SK-N-SH treated with all-trans-retinoic acid at 6 μM for 48 hours (cell line): ENCODE results near the gene TSTD1.

Experiments used
- ATAC-seq: fragments of 200-7000 bp; cut with Tn5 transposase; 3 replicates; pipeline ENCODE4 v1.9.1; 2020; ENCODE audit warnings: mild to moderate bottlenecking, moderate library complexity
- ARNTL ChIP-seq: fragments of 450-650 bp; formaldehyde crosslinking; IDR thresholded peaks from 2 replicates; pipeline ENCODE4 v1.5.0; 2020; ENCODE audit warnings: low read depth, mild to moderate bottlenecking, moderate library complexity, borderline replicate concordance
- BACH2 ChIP-seq: fragments of 250-450 bp; sonication (Bioruptor Pico); IDR thresholded peaks from 2 replicates; pipeline ENCODE4 v1.9.0; 2021; ENCODE audit warnings: mild to moderate bottlenecking, borderline replicate concordance
- ESRRG ChIP-seq: fragments of 250-450 bp; sonication (Bioruptor Pico); IDR thresholded peaks from 2 replicates; pipeline ENCODE4 v1.6.1; 2021; ENCODE audit warnings: mild to moderate bottlenecking
- PATZ1 ChIP-seq: fragments of 250-450 bp; sonication (Bioruptor Pico); IDR thresholded peaks from 2 replicates; pipeline ENCODE4 v1.8.0; 2020; ENCODE audit warnings: mild to moderate bottlenecking, moderate library complexity, borderline replicate concordance
- PPARA ChIP-seq: fragments of 250-450 bp; sonication (Bioruptor Pico); IDR thresholded peaks from 2 replicates; pipeline ENCODE4 v1.5.0; 2020; ENCODE audit warnings: mild to moderate bottlenecking, borderline replicate concordance
- RARB ChIP-seq: fragments of 250-450 bp; sonication (Bioruptor Pico); IDR thresholded peaks from 2 replicates; pipeline ENCODE4 v1.8.0; 2021; ENCODE audit warnings: mild to moderate bottlenecking, moderate library complexity
- SNAI2 ChIP-seq: fragments of 250-450 bp; sonication (Bioruptor Pico); IDR thresholded peaks from 2 replicates; pipeline ENCODE4 v1.5.0; 2020; ENCODE audit warnings: mild to moderate bottlenecking, moderate library complexity
- TCF4 ChIP-seq: fragments of 250-450 bp; sonication (Bioruptor Pico); IDR thresholded peaks from 2 replicates; pipeline ENCODE4 v1.8.0; 2021; ENCODE audit warnings: mild to moderate bottlenecking, moderate library complexity, borderline replicate concordance
- TOX ChIP-seq: fragments of 250-450 bp; sonication (Bioruptor Pico); IDR thresholded peaks from 2 replicates; pipeline ENCODE4 v1.8.0; 2021; ENCODE audit warnings: mild to moderate bottlenecking, moderate library complexity, borderline replicate concordance
- TSHZ2 ChIP-seq: fragments of 250-450 bp; sonication (Bioruptor Pico); IDR thresholded peaks from 2 replicates; pipeline ENCODE4 v1.5.0; 2020; ENCODE audit warnings: mild to moderate bottlenecking, moderate library complexity
- ZC3H10 ChIP-seq: fragments of 250-450 bp; sonication (Bioruptor Pico); IDR thresholded peaks from 2 replicates; pipeline ENCODE4 v1.5.1; 2021; ENCODE audit warnings: mild to moderate bottlenecking, moderate library complexity
- ZFP30 ChIP-seq: fragments of 450-650 bp; formaldehyde crosslinking; IDR thresholded peaks from 2 replicates; pipeline ENCODE4 v1.5.0; 2022; ENCODE audit warnings: mild to moderate bottlenecking, moderate library complexity
- ZNF565 ChIP-seq: fragments of 450-650 bp; formaldehyde crosslinking; conservative IDR thresholded peaks from 2 replicates; pipeline ENCODE4 v1.5.0; 2020; ENCODE audit warnings: low read depth, mild to moderate bottlenecking, moderate library complexity
- ZNF70 ChIP-seq: fragments of 450-650 bp; formaldehyde crosslinking; IDR thresholded peaks from 2 replicates; pipeline ENCODE4 v1.5.0; 2020; ENCODE audit warnings: mild to moderate bottlenecking, moderate library complexity
- TF ChIP-seq, protein P1 (sequence below): fragments of 250-450 bp; sonication (Bioruptor Pico); IDR thresholded peaks from 2 replicates; pipeline ENCODE4 v1.5.1; 2020; ENCODE audit warnings: low read depth, mild to moderate bottlenecking, moderate library complexity
- TF ChIP-seq, protein P2 (sequence below): fragments of 250-450 bp; sonication (Bioruptor Pico); IDR thresholded peaks from 2 replicates; pipeline ENCODE4 v1.8.0; 2021; ENCODE audit warnings: low read depth, mild to moderate bottlenecking, moderate library complexity, borderline replicate concordance
- TF ChIP-seq, protein P3 (sequence below): fragments of 250-450 bp; sonication (Bioruptor Pico); IDR thresholded peaks from 2 replicates; pipeline ENCODE4 v1.5.1; 2021; ENCODE audit warnings: mild to moderate bottlenecking, moderate library complexity

The TSTD1 gene

DNA sequence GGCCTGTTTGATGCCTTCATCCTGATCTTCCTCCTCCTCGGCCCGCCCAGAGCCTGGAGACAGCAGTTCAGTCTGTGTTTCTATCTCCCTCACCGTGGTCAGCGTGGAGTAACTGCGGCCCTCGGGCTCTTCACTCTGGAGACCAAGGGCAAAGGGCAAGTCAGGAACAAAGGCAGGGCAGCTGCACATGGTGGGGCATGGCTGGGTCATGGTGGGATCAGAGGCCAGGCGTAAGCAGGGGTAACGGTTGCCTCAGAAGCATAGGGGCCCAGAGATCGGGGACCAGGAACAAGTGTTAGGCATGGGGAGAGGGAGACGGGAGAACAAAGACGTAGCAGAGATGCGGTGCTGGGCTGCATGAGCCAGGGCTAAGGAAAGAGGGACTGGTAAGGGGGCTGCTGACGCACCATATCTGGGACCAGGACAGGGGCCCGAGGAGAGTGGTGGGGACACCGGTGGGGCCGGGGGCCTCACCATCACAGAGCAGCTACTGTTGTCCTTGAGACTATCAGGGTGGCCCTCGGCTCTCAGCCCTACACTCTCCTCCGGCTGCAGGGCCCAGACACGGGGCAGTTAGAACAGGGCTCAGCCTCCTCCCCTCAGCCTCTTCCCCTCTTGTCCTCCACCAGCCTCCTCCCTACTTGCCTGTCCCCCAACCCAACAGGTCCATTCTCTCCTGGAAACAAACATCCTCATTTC lies 34.1 kb upstream of the TSTD1 start:
- no peak for ATAC-seq
- TF ChIP-seq ZFP30 (CRISPR knock-in tag) (no peak), TSHZ2 (CRISPR knock-in tag) (no peak), TCF4 (CRISPR knock-in tag) (no peak), PPARA (no peak), PATZ1 (CRISPR knock-in tag) (no peak), ZNF565 (CRISPR knock-in tag) (no peak), TOX (CRISPR knock-in tag) (no peak), SNAI2 (CRISPR knock-in tag) (no peak), ZC3H10 (CRISPR knock-in tag) (no peak)
- TF ChIP-seq, protein P1, sequence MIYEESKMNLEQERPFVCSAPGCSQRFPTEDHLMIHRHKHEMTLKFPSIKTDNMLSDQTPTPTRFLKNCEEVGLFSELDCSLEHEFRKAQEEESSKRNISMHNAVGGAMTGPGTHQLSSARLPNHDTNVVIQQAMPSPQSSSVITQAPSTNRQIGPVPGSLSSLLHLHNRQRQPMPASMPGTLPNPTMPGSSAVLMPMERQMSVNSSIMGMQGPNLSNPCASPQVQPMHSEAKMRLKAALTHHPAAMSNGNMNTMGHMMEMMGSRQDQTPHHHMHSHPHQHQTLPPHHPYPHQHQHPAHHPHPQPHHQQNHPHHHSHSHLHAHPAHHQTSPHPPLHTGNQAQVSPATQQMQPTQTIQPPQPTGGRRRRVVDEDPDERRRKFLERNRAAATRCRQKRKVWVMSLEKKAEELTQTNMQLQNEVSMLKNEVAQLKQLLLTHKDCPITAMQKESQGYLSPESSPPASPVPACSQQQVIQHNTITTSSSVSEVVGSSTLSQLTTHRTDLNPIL (CRISPR knock-in tag) = no peak
- TF ChIP-seq, protein P2, sequence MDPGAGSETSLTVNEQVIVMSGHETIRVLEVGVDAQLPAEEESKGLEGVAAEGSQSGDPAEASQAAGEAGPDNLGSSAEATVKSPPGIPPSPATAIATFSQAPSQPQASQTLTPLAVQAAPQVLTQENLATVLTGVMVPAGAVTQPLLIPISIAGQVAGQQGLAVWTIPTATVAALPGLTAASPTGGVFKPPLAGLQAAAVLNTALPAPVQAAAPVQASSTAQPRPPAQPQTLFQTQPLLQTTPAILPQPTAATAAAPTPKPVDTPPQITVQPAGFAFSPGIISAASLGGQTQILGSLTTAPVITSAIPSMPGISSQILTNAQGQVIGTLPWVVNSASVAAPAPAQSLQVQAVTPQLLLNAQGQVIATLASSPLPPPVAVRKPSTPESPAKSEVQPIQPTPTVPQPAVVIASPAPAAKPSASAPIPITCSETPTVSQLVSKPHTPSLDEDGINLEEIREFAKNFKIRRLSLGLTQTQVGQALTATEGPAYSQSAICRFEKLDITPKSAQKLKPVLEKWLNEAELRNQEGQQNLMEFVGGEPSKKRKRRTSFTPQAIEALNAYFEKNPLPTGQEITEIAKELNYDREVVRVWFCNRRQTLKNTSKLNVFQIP (CRISPR knock-in tag) = no peak
- TF ChIP-seq, protein P3, sequence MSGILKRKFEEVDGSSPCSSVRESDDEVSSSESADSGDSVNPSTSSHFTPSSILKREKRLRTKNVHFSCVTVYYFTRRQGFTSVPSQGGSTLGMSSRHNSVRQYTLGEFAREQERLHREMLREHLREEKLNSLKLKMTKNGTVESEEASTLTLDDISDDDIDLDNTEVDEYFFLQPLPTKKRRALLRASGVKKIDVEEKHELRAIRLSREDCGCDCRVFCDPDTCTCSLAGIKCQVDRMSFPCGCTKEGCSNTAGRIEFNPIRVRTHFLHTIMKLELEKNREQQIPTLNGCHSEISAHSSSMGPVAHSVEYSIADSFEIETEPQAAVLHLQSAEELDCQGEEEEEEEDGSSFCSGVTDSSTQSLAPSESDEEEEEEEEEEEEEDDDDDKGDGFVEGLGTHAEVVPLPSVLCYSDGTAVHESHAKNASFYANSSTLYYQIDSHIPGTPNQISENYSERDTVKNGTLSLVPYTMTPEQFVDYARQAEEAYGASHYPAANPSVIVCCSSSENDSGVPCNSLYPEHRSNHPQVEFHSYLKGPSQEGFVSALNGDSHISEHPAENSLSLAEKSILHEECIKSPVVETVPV (CRISPR knock-in tag) = no peak
- TF ChIP-seq, all 23 proteins: peak for 0

GRCh38 chr1:161071886-161072371 lies 33.2 kb upstream of the TSTD1 start:
- peak; percentile 82 for ATAC-seq
- TF ChIP-seq ZNF70 = no peak
- no peak for TF ChIP-seq ZC3H10 (CRISPR knock-in tag)
- TF ChIP-seq ESRRG (CRISPR knock-in tag) = no peak
- TF ChIP-seq RARB (CRISPR knock-in tag) = no peak
- TF ChIP-seq BACH2 (CRISPR knock-in tag) = no peak
- TF ChIP-seq, protein P3 (CRISPR knock-in tag) = no peak
- TF ChIP-seq, protein P1 (CRISPR knock-in tag) = no peak
- TF ChIP-seq TOX (CRISPR knock-in tag) = no peak
- TF ChIP-seq ARNTL (CRISPR knock-in tag) = no peak
